ENCODE results near the gene HDAC9.

DNA sequence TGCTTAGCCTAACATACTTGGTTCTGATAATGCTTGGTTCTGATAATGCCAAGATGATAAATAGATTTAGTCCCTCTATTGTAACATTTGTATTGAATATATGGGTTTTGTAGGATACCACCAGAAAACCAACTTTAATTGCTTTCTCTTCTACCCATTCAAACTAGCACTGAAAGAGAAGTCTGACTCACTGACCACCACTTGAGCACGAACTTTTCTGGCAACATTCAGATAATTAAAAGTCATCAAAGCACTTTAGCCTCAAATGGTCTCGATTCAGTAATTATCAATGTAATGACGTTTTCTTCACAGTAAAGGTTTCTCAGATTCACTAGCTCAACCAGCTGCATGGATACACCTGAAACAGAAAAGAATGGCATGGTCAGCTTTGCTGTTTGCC lies 63.0 kb downstream of the HDAC9 start:
- TF ChIP-seq, protein P1, sequence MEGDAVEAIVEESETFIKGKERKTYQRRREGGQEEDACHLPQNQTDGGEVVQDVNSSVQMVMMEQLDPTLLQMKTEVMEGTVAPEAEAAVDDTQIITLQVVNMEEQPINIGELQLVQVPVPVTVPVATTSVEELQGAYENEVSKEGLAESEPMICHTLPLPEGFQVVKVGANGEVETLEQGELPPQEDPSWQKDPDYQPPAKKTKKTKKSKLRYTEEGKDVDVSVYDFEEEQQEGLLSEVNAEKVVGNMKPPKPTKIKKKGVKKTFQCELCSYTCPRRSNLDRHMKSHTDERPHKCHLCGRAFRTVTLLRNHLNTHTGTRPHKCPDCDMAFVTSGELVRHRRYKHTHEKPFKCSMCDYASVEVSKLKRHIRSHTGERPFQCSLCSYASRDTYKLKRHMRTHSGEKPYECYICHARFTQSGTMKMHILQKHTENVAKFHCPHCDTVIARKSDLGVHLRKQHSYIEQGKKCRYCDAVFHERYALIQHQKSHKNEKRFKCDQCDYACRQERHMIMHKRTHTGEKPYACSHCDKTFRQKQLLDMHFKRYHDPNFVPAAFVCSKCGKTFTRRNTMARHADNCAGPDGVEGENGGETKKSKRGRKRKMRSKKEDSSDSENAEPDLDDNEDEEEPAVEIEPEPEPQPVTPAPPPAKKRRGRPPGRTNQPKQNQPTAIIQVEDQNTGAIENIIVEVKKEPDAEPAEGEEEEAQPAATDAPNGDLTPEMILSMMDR (IDR thresholded peaks at IDR 0.05), result no peak
- TF ChIP-seq POLR2A (IDR thresholded peaks at IDR 0.05), result no peak
- TF ChIP-seq EP300 (IDR thresholded peaks at IDR 0.05), result no peak
- TF ChIP-seq POLR2AphosphoS5 (IDR thresholded peaks at IDR 0.05), result no peak
